Measurements from ENCODE around the gene LAS1L.
"Not testable (repeated sequence)": the region's sequence is repeated elsewhere in the genome, so short reads cannot be mapped to it uniquely, and the experiment has no call there.

Gene LAS1L

DNA sequence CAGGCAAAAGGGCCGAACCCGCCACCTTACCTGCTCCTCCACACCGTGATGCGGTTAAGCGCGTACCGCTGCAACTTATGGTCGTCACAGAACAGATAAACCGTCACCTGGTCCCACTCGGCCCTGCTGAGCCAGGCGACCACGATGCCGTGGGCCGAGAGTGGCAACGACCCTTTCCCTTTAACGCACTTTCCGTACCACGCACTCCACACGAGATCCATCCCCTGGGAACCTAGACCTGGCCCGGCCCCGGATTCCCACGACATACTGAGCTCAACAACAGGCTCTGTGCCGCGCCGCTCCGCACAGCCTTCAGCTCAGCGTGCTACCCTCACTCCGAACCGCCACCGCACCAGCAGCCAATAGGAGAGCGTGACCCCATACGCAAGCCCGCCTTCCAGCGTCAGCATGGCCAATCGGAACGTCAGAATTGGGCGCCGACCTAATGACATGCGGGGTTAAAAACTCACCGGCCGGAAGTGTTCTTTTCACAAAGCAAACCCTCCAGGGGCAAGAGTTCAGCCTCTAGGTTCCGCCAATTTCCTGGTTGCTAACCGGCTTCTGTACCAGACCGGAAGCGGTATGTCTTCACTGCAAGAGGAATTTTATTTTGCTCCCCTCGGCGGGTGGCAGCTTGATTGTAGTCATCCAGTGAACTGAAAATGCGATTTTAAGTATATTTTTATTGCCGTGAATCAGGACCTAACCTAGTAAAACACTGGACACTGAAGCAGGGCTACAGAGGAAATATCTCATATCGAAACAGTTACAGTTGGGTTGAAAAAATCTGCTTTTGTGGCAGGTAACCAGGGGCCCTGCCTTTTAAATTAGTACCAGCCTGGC is at the start of gene LAS1L:
TSS of gene LAS1L (minus strand) at position 338 of the 843 bp plus-strand sequence. CDS start at position 266, 72 bp downstream.
- peak; percentile 93 for DNase-seq

GRCh38 chrX:65582450-65583082 is 48.0 kb upstream of the LAS1L start:
- no peak for DNase-seq

GRCh38 chrX:65581661-65582339 is 47.2 kb upstream of the LAS1L start:
- peak; percentile 57 for DNase-seq

DNA sequence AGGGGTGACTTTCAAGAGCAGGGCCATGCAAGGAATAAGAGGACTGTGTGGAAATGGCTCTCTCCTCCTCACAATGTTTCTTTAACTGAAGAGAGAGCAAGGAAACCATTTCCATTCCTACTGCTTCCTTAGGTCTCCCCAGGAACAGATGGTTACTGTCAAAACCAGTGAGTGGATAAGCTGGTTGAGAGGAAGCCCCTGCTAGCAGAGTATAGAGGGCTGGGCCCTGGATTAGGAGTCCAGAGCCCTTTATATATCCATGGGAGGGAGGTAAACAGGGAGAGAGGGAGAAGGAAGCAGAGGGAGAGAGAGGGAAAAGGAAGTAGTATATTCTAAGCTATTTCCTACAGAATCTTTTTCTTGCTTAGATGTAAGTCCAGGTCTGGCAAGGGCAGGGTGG is 43.8 kb upstream of the LAS1L start:
- DNase-seq, result no peak

DNA sequence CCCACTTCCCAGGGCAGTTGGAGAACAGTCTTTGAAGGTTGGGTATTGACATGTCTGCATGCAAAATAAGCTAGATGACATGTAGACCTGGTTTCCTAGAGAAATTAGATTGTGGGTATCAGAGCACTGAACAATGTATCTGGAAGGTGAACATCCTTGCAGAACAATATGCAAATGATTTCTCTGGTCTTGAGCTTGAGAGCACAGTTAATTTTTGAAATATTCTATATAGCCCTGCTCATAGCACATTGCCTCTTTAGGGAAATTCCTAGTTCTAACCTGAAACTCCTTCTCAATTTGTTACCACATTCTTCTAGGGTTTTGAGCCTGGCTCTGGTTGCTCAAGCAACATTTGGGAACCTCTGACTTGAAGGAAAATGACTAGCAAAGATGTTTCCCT is 41.6 kb upstream of the LAS1L start:
- no peak for DNase-seq

DNA sequence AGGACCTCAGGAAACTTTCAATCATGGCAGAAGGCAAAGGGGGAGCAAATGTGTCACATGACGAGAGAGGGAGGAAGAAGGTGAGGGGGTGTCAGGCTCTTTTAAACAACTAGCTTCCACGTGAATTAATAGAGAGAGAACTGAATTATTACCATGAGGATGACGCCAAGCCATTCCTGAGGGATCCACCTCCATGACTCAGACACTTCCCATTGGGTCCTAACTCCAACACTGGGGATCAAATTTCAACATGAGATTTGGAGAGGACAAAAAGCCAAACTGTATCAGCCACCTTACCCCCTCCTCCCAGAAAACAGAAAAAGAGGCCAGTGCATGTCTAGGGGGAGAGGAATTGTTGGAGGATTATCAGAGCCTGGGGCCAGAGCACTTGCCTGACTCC is 40.4 kb upstream of the LAS1L start:
- no peak for DNase-seq

- DNase-seq, result no peak
Observed at GRCh38 chrX:65574356-65574755, 39.8 kb upstream of the LAS1L start.

GRCh38 chrX:65572971-65573370 is 38.4 kb upstream of the LAS1L start:
- DNase-seq, result no peak

DNA sequence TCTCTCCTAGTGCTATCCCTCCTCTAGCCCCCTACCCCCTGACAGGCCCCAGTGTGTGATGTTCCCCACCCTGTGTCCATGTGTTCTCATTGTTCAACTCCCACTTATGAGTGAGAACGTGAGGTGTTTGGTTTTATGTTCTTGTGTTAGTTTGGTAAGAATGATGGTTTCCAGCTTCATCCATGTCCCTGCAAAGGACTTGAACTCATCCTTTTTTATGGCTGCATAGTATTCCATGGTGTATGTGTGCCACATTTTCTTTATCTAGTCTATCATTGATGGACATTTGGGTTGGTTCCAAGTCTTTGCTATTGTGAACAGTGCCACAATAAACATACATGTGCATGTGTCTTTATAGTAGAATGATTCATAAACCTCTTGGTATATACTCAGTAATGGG is 28.3 kb upstream of the LAS1L start:
- not testable (repeated sequence) for DNase-seq

GRCh38 chrX:65551489-65552339 is 17.1 kb upstream of the LAS1L start:
- DNase-seq, result no peak

- DNase-seq, result no peak
Observed at GRCh38 chrX:65551086-65551485, 16.5 kb upstream of the LAS1L start.

DNA sequence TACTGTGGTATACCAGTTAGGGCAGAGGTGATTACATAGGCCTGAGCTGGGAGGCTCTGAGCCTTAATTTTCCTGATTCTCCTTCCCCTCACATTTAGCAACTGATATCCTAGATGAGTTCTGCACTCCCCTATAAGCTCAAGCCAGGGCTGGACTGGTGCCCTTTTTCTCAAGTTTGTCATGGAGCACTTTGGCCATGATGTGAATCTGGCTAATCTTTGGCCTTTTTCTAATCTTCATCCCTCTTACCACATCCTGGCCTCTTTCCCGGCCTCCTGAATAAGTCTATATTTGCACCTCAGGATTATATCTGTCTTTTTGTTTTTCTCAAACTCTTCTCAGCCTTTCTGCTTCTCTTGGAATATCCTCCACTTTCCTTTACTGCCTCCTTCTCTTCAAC is 10.9 kb upstream of the LAS1L start:
- DNase-seq, result no peak

- no peak for DNase-seq
Observed at GRCh38 chrX:65537229-65537628, 2.6 kb upstream of the LAS1L start.

DNA sequence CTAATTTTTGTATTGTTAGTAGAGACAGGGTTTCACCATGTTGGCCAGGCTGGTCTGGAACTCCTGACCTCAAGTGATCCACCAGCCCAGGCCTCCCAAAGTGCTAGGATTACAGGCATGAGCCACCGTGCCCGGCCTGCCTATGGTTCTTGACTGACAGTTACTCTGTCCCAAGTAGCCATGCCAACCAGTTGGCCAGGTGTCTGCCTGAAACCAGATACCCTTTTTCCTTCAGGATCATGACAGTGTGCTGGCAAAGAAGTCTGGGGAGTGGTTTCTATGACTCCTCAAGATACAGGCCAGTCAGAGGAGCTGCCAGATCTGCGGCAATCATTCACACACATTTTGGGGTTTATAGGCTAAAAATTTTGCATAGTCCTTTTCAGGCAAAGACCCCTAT is 1.7 kb upstream of the LAS1L start:
- DNase-seq, result no peak

GRCh38 chrX:65532016-65532415 is 2.6 kb downstream of the LAS1L start:
- no peak for DNase-seq

GRCh38 chrX:65528705-65529340 is 5.8 kb downstream of the LAS1L start:
- peak; percentile 8 for DNase-seq

DNA sequence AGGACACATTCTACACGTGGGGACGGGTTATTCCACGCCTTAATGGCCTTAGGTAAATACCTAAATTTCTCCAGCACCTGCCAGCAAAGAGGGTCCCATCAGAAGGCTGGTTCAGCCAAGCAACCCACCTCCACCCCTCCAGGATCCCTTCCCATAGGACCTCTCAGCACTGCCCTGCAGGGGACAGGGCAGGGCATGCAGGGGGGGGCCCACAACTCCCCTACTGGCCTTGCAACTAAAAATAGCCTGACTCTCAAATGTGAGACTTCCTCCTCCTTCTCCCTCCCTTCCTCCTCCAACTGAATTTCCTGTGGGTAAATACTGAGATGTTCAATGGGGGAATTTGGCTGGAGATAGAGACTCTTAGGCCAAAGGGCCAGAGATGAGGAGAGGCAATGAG is 6.3 kb downstream of the LAS1L start:
- DNase-seq, result no peak

- DNase-seq, result no peak
Observed at GRCh38 chrX:65524139-65524538, 10.4 kb downstream of the LAS1L start.

GRCh38 chrX:65522739-65523372 is 11.7 kb downstream of the LAS1L start:
- DNase-seq, result no peak

DNA sequence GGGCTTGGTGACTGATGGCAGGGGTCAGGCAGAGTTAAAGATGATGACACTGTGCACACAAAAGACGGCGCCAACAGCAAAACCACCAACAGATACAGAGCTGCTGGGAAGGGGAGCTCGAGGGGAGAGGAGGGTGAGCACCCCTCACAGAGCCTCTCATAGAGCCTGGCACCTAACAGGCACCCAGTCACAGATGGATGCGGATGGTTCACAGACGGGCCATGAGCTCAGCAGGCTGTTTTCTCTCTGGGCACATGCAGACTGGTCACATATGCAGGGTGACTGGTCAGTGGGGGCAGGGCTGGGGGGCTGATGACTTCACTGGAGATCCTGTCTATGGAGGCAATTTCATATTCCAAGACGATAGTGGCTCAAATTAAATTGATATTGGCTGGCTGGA is 15.1 kb downstream of the LAS1L start:
- not testable (repeated sequence) for DNase-seq

- DNase-seq, result not testable (repeated sequence)
Observed at GRCh38 chrX:65518980-65519379, 15.6 kb downstream of the LAS1L start.

DNA sequence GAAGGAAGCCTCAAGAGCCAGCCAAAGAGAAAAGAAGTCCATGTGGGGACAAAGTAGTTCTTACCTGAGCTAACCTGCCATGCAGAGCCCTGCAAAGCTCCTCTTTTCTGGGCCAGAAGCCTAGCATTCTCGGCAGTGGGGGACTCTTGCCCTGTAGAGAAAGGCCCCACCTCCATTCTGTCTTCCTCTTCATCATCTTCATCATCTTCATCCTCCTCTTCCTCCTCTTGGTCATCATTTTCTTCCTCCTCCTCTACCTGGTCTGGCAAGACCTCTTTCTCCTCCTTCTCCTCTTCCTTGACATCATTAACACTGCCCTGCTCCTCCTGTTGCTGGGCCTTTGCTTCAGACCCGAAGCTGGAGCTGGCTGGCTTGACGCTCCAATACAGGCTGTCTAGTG is 16.7 kb downstream of the LAS1L start:
- no peak for DNase-seq

Measured in CD4-positive, alpha-beta T cell treated with Interferon gamma for 1 hour (primary cell).